CD8-positive, alpha-beta memory T cell (primary cell): Measurements from ENCODE around the gene ZNHIT3. TPM values are rescaled to one million over a fixed set of nuclear protein-coding genes. Genes with fewer than 3 reads are reported as not detected.

Source experiments
- CTCF ChIA-PET: fragments of 350-600 bp; sonication (Branson Sonifier 250); formaldehyde crosslinking; loops from one replicate; lab custom pipeline; 2021; ENCODE audit warnings: antibody characterized with exemption; lab: Charles Lee
- POLR2A ChIA-PET: fragments of 350-600 bp; sonication (Branson Sonifier 250); formaldehyde crosslinking; loops from one replicate; lab custom pipeline; 2021; ENCODE audit warnings: antibody characterized with exemption; lab: Charles Lee
- DNase-seq, 5 donors: peaks; one replicate each; pipeline versions ENCODE4 v3.0.0 to v3.0.0-alpha.2; 2020 to 2022; ENCODE audit warnings: mixed read lengths in 1 of 5
- H3K27ac ChIP-seq: one replicate; pipeline ENCODE4 v1.7.0; 2013; ENCODE audit warnings: low read depth, mild to moderate bottlenecking, low read length, moderate library complexity
- H3K27me3 ChIP-seq: 2 replicates; pipeline ENCODE4 v1.7.0; 2013; ENCODE audit warnings: low read length, mild to moderate bottlenecking; ENCODE audit not compliant: insufficient read depth, poor library complexity, severe bottlenecking
- H3K36me3 ChIP-seq: 2 replicates; pipeline ENCODE4 v1.7.0; 2013; ENCODE audit warnings: mild to moderate bottlenecking, low read length, moderate library complexity; ENCODE audit not compliant: insufficient read depth
- H3K4me1 ChIP-seq: 2 replicates; pipeline ENCODE4 v1.7.0; 2013; ENCODE audit warnings: mild to moderate bottlenecking, low read length, moderate library complexity; ENCODE audit not compliant: insufficient read depth
- H3K4me3 ChIP-seq: 2 replicates; pipeline ENCODE4 v1.7.0; 2013; ENCODE audit warnings: mild to moderate bottlenecking, low read length
- H3K9me3 ChIP-seq: 2 replicates; pipeline ENCODE4 v1.7.0; 2013; ENCODE audit warnings: mild to moderate bottlenecking, low read length
- H3K27ac Mint-ChIP-seq, 8 donors: one replicate each; pipeline ENCODE4 v1.8.0; 2020 to 2021; ENCODE audit warnings: mixed read lengths in 8 of 8, mild to moderate bottlenecking in 6 of 8, inconsistent platforms in 3 of 8, moderate library complexity in 3 of 8
- H3K27me3 Mint-ChIP-seq, 2 donors: one replicate each; pipeline ENCODE4 v1.8.0; 2020 to 2021; ENCODE audit warnings: mixed read lengths in 2 of 2, mild to moderate bottlenecking in 1 of 2, moderate library complexity in 1 of 2
- H3K36me3 Mint-ChIP-seq, 3 donors: one replicate each; pipeline ENCODE4 v1.8.0; 2020 to 2021; ENCODE audit warnings: mixed read lengths in 3 of 3, inconsistent platforms in 1 of 3, mild to moderate bottlenecking in 1 of 3
- H3K4me1 Mint-ChIP-seq, 3 donors: one replicate each; pipeline ENCODE4 v1.8.0; 2020 to 2021; ENCODE audit warnings: mixed read lengths in 3 of 3, inconsistent platforms in 1 of 3, mild to moderate bottlenecking in 1 of 3
- H3K4me3 Mint-ChIP-seq, 7 donors: one replicate each; pipeline ENCODE4 v1.8.0; 2020 to 2021; ENCODE audit warnings: mixed read lengths in 7 of 7, mild to moderate bottlenecking in 6 of 7, moderate library complexity in 4 of 7, inconsistent platforms in 2 of 7
- H3K9me3 Mint-ChIP-seq, 5 donors: one replicate each; pipeline ENCODE4 v1.8.0; 2020 to 2022; ENCODE audit warnings: mixed read lengths in 5 of 5, mild to moderate bottlenecking in 3 of 5, moderate library complexity in 2 of 5, inconsistent platforms in 1 of 5
- polyA plus RNA-seq: library from polyadenylated mRNA; unstranded; fragments of 300-500 nt; fragmentation: Illumina TruSeq; gene quantifications from one replicate; pipeline ENCODE4 v1.2.3, GENCODE V29; 2021
- total RNA-seq, 2 experiments: library from RNA; stranded (reverse); gene quantifications; one replicate each; pipeline ENCODE4 v1.2.3, GENCODE V29; 2021

ZNHIT3 gene
- total and polyA plus RNA-seq, 3 experiments from 2014 or later, result 57.6 to 89.4 (median 60.8) TPM

DNA sequence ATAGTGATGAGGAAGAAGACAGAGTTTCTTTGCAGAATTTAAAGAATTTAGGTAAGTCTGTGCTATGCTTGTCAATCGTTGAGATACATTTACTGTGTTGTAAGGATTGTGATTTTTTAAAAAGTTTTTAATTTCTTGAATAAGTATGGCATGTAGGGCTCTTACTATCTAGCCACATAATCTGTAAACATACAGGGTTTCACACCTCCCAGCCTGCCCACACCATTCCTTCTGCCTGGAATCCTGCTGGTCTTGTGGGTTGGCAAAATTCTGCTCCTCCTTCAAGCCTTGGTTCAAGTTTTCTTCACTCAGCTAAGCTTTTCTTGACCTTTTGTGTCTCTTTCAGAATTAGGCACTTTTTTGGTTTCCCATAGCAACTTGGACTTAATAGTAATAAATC lies 7.5 kb downstream of the ZNHIT3 start:
- Mint-ChIP-seq H3K4me3 (no peak overlapping the region), H3K4me1 (peaks cover 23 to 45% (median 37%) of the 10 kb centered on the region in 3 donors), H3K36me3 (peaks cover 0 to 90% (median 24%) of the 10 kb centered on the region in 3 donors), H3K9me3 (no peaks in the 10 kb centered on the region), H3K27ac (peak overlapping the region in 1 of 8 donors; percentile 18), H3K27me3 (no peaks in the 10 kb centered on the region)
- no peak overlapping the region for H3K27ac ChIP-seq
- H3K27me3 ChIP-seq, result no peaks in the 10 kb centered on the region
- POLR2A ChIA-PET, result no interaction called here
- no peaks in the 10 kb centered on the region for H3K9me3 ChIP-seq
- H3K4me3 ChIP-seq, result no peak overlapping the region
- no peak for DNase-seq
- CTCF ChIA-PET, result no interaction called here
- H3K36me3 ChIP-seq, result peaks cover 63% of the 10 kb centered on the region
- peaks cover 10% of the 10 kb centered on the region for H3K4me1 ChIP-seq

DNA sequence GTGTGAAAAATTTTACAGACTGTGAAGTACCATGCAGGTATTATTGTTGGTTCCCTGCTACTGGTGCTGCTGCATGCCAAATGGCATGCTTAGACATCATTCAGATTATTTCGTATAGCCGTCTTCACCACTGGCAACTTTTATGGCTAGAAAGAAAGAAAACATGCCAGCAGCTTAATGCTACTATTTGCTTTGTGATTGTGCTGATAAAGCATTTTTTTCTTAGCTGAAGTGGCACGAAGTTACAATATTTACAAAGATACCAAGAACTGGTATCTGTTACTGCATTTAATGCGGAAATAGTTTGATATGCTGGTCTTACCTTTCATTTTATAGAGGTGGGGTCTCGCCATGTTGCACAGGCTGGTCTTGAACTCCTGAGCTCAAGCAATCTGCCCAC lies 8.2 kb downstream of the ZNHIT3 start:
- peaks cover 18 to 38% (median 30%) of the 10 kb centered on the region in 3 donors for H3K4me1 Mint-ChIP-seq
- H3K36me3 Mint-ChIP-seq, result peaks cover 0 to 89% (median 24%) of the 10 kb centered on the region in 3 donors
- no peak overlapping the region for H3K4me3 Mint-ChIP-seq
- peaks cover 6% of the 10 kb centered on the region for H3K4me1 ChIP-seq
- H3K9me3 Mint-ChIP-seq, result no peaks in the 10 kb centered on the region
- H3K27me3 Mint-ChIP-seq, result no peaks in the 10 kb centered on the region
- POLR2A ChIA-PET, result interaction anchor here (0.6 kb wide), 1 partner anchor 1170 kb away, joined by 3 read pairs; no protein-coding TSS in a partner anchor
- H3K9me3 ChIP-seq, result no peaks in the 10 kb centered on the region
- H3K36me3 ChIP-seq, result peaks cover 66% of the 10 kb centered on the region
- CTCF ChIA-PET, result interaction anchor here (1.0 to 1.3 kb wide), 2 partner anchors 11 to 108 kb away, joined by 3 to 11 read pairs; no protein-coding TSS in a partner anchor
- no peaks in the 10 kb centered on the region for H3K27me3 ChIP-seq
- H3K27ac ChIP-seq, result no peak overlapping the region
- no peak for DNase-seq
- H3K27ac Mint-ChIP-seq, result no peak overlapping the region
- H3K4me3 ChIP-seq, result no peak overlapping the region

DNA sequence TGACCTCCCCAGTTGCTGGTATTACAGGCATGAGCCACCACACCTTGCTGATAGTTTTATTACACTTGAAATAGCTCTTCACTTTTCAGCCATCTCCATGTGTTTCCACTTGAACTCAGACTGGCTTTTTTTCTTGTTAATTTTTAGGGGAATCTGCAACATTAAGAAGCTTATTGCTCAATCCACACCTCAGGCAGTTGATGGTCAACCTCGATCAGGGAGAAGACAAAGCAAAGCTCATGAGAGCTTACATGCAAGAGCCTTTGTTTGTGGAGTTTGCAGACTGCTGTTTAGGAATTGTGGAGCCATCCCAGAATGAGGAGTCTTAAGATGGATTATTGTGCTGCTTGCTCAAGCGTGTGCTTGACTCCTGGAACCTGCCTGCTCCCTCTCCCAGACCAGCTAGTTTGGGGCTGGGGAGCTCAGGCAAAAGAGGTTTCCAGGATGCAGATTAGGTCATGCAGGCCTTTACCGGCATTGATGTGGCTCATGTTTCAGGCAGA lies 8.6 kb downstream of the ZNHIT3 start:
- H3K27me3 ChIP-seq, result no peaks in the 10 kb centered on the region
- H3K36me3 ChIP-seq, result peaks cover 66% of the 10 kb centered on the region
- Mint-ChIP-seq H3K9me3 (no peaks in the 10 kb centered on the region), H3K4me1 (peaks cover 14 to 33% (median 25%) of the 10 kb centered on the region in 3 donors), H3K4me3 (no peak overlapping the region), H3K36me3 (peaks cover 0 to 85% (median 22%) of the 10 kb centered on the region in 3 donors), H3K27ac (peak overlapping the region in 1 of 8 donors; percentile 65), H3K27me3 (no peaks in the 10 kb centered on the region)
- POLR2A ChIA-PET, result interaction anchor here (0.6 kb wide), 1 partner anchor 1170 kb away, joined by 3 read pairs; no protein-coding TSS in a partner anchor
- H3K27ac ChIP-seq, result no peak overlapping the region
- no peaks in the 10 kb centered on the region for H3K9me3 ChIP-seq
- CTCF ChIA-PET, result interaction anchor here (1.0 to 1.3 kb wide), 2 partner anchors 12 to 107 kb away, joined by 3 to 11 read pairs; no protein-coding TSS in a partner anchor
- peaks cover 6% of the 10 kb centered on the region for H3K4me1 ChIP-seq
- DNase-seq, result no peak
- H3K4me3 ChIP-seq, result no peak overlapping the region

- ChIA-PET CTCF (interaction anchor here (0.6 kb wide), 1 partner anchor 549 kb away, joined by 3 read pairs; no protein-coding TSS in a partner anchor), POLR2A (no interaction called here)
- peaks cover 0 to 82% (median 20%) of the 10 kb centered on the region in 3 donors for H3K36me3 Mint-ChIP-seq
- Histone ChIP-seq H3K4me1 (peaks cover 6% of the 10 kb centered on the region), H3K9me3 (no peaks in the 10 kb centered on the region), H3K36me3 (peaks cover 66% of the 10 kb centered on the region), H3K4me3 (no peak overlapping the region), H3K27me3 (no peaks in the 10 kb centered on the region), H3K27ac (no peak overlapping the region)
- peak overlapping the region in 3 of 8 donors; percentile 27 to 41 (median 27) for H3K27ac Mint-ChIP-seq
- H3K9me3 Mint-ChIP-seq, result no peaks in the 10 kb centered on the region
- no peak for DNase-seq
- H3K27me3 Mint-ChIP-seq, result no peaks in the 10 kb centered on the region
- no peak overlapping the region for H3K4me3 Mint-ChIP-seq
- H3K4me1 Mint-ChIP-seq, result peaks cover 8 to 25% (median 17%) of the 10 kb centered on the region in 3 donors
These were observed 9.7 kb downstream of the ZNHIT3 start for GRCh38 chr17:36496018-36496789.

DNA sequence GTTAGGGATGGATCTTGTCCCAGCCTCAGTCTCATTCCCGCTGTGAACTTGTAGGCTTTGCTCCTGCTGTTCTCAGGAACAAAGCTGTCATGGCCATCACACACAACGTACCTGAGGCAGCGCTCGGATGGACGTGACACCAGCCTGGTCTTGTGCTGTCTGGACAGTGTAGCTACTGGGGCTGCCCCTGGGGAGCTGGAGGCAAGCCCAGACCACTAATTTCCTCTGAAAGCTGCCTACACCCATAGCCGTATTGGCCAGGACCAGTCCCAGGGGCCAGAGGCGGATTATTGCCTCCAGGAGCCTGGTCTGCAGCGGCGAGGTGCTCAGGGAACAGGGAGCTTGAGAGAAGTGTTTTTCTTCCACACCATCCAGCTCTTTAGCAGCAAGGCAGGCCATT lies 11.7 kb downstream of the ZNHIT3 start:
- no peak overlapping the region for H3K4me3 ChIP-seq
- Mint-ChIP-seq H3K9me3 (no peaks in the 10 kb centered on the region), H3K4me1 (peaks cover 0 to 9% (median 0%) of the 10 kb centered on the region in 3 donors), H3K27ac (peak overlapping the region in 1 of 8 donors; percentile 54), H3K36me3 (peaks cover 0 to 73% (median 18%) of the 10 kb centered on the region in 3 donors), H3K27me3 (no peaks in the 10 kb centered on the region), H3K4me3 (no peak overlapping the region)
- no peaks in the 10 kb centered on the region for H3K27me3 ChIP-seq
- no peak overlapping the region for H3K27ac ChIP-seq
- no peak for DNase-seq
- ChIA-PET POLR2A (interaction anchor here (1.0 kb wide), 1 partner anchor 47 kb away, joined by 3 read pairs; no protein-coding TSS in a partner anchor), CTCF (interaction anchor here (1.4 kb wide), 1 partner anchor 9 kb away, joined by 3 read pairs; no protein-coding TSS in a partner anchor)
- H3K36me3 ChIP-seq, result peaks cover 46% of the 10 kb centered on the region
- no peaks in the 10 kb centered on the region for H3K4me1 ChIP-seq
- no peaks in the 10 kb centered on the region for H3K9me3 ChIP-seq

DNA sequence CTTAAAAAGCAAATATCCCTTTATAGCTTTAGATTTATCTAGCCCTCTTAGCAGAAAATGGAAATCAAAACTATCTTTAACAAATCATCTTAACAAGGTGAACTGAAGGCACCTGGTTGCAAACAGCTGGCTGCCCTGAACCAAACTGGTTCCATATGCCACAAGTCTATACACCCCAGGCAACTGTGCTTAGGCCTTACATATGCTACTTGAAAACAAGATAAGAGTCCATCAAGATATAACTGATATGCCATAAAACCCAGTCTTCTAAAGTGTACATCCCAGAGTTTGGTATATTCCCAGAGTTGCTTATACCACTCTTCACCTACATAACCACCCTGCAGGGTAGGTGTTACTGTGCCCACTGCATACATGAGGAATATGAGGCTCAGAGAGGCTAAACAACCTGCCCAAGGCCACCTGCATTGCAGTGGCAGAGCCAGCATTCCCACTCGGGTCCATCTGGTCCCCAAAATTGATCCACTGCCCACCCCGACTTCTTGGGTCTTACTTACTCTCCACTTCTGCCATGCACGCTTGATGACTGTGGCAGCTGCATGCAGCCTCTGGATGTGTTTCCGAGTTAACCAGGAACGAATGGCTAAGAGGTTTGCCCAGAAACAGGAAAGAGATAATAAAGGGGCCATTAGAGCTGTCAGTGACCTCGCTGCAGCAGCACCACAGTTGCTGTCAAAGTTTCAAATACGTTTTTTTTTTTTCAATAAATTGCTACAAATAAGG lies 12.2 kb downstream of the ZNHIT3 start:
- no peaks in the 10 kb centered on the region for H3K9me3 Mint-ChIP-seq
- peaks cover 0 to 72% (median 22%) of the 10 kb centered on the region in 3 donors for H3K36me3 Mint-ChIP-seq
- H3K9me3 ChIP-seq, result no peaks in the 10 kb centered on the region
- peaks cover 42% of the 10 kb centered on the region for H3K36me3 ChIP-seq
- ChIA-PET CTCF (interaction anchor here (1.4 kb wide), 1 partner anchor 8 kb away, joined by 3 read pairs; no protein-coding TSS in a partner anchor), POLR2A (no interaction called here)
- no peaks in the 10 kb centered on the region for H3K4me1 ChIP-seq
- peak overlapping the region in 2 of 8 donors; percentile 29 to 61 for H3K27ac Mint-ChIP-seq
- H3K27me3 ChIP-seq, result no peaks in the 10 kb centered on the region
- no peaks in the 10 kb centered on the region for H3K27me3 Mint-ChIP-seq
- H3K4me1 Mint-ChIP-seq, result peaks cover 0 to 5% (median 0%) of the 10 kb centered on the region in 3 donors
- no peak overlapping the region for H3K4me3 Mint-ChIP-seq
- H3K27ac ChIP-seq, result no peak overlapping the region
- H3K4me3 ChIP-seq, result no peak overlapping the region
- no peak for DNase-seq

- Mint-ChIP-seq H3K36me3 (peaks cover 0 to 67% (median 19%) of the 10 kb centered on the region in 3 donors), H3K4me3 (no peak overlapping the region), H3K9me3 (no peaks in the 10 kb centered on the region), H3K27ac (peak overlapping the region in 2 of 8 donors; percentile 21 to 51), H3K27me3 (no peaks in the 10 kb centered on the region), H3K4me1 (no peaks in the 10 kb centered on the region)
- no peak for DNase-seq
- H3K27me3 ChIP-seq, result no peaks in the 10 kb centered on the region
- CTCF ChIA-PET, result interaction anchor here (2.1 kb wide), 1 partner anchor 17 kb away, joined by 5 read pairs; no protein-coding TSS in a partner anchor
- H3K4me1 ChIP-seq, result no peaks in the 10 kb centered on the region
- H3K36me3 ChIP-seq, result peaks cover 28% of the 10 kb centered on the region
- H3K27ac ChIP-seq, result no peak overlapping the region
- POLR2A ChIA-PET, result no interaction called here
- no peaks in the 10 kb centered on the region for H3K9me3 ChIP-seq
- no peak overlapping the region for H3K4me3 ChIP-seq
These were observed 14.3 kb downstream of the ZNHIT3 start for GRCh38 chr17:36500745-36501225.
